Measurements from ENCODE around the gene PLK3. TPM values are rescaled to one million over a fixed set of nuclear protein-coding genes. Genes with fewer than 3 reads are reported as not detected.

PLK3 gene
- total and polyA plus RNA-seq, 9 of the 15 experiments (the other 6 are each of a cell fraction or from before 2014, with no cell fraction given) = 0.52 to 22.7 (median 11.0) TPM

DNA sequence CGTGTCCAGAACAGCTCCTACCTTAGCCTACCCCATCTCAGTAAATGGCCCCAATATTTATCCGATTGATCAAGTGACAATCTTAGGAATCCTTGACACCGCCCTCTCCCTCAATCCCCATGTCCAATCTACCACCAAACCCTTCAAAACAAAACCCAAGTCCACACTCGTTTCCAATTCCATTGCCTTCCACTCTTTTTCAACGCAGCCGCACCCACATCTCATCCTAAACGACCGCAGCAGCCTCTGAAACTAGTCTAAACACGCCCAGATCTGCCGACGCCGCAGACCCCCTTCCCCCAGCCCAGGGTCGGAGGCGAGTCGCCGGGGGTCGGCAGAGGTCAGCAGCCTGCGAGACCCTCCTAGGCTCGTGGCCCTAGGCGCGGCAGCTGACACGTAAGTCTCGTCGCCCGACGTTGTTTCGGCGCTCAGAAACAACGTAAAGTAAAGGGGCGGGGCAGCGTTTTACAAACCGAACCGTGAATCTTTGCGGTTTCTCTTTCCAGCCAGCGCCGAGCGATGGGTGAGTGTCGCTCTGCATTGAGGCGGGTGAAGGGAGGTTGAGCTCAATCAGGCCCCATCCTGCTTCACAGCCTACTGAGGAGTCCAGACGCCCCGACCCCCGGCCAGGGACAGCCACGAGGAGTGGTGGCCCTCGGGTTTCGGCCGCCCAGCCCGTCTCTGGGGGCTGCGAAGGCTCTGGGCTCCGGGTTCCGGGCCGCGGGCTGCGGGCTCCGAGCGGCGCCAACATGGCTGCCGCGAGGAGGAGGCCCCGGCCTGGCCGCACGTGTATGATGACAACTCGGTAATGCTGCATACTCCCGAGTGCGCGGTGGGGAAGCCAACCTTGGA lies 24.9 kb upstream of the PLK3 start, which contains the start of gene RPS8 (continued):
- TF ChIP-seq HLTF (IDR thresholded peaks at IDR 0.05) (peak; percentile 97), EGR1 (conservative IDR thresholded peaks at IDR 0.05) (no peak), PREB (CRISPR knock-in tag; IDR thresholded peaks at IDR 0.05) (no peak; the same call in 1 of the 2 replicates), SREBF1 (IDR thresholded peaks at IDR 0.05; ENCODE audit: borderline replicate concordance, low read depth, low read length) (0 out of 2 replicates have a peak, but pooled peaks have one; percentile 40), ZNF324 (CRISPR knock-in tag; IDR thresholded peaks at IDR 0.05) (0 out of 2 replicates have a peak, but pooled peaks have one; percentile 4), RBM39 (optimal IDR thresholded peaks at IDR 0.05; ENCODE audit: low read depth, low read length) (peak; percentile 97), DIDO1 (tag; IDR thresholded peaks at IDR 0.05; ENCODE audit: low read depth) (peak; percentile 60; the same call in 1 of the 2 replicates), TAF7 (tag; IDR thresholded peaks at IDR 0.05) (peak; percentile 98), TAF1 (IDR thresholded peaks at IDR 0.05; ENCODE audit: control insufficient read depth, extremely low read depth, insufficient read depth, low read length, severe bottlenecking) (peak; percentile 99), LARP7 (IDR thresholded peaks at IDR 0.05) (peak; percentile 97), ZNF561 (CRISPR knock-in tag; conservative IDR thresholded peaks at IDR 0.05) (no peak), ZNF253 (CRISPR knock-in tag; conservative IDR thresholded peaks at IDR 0.05) (no peak), NR2C1 (IDR thresholded peaks at IDR 0.05) (peak; percentile 79), NR2C1 (tag; IDR thresholded peaks at IDR 0.05) (peak; percentile 74), BMI1 (IDR thresholded peaks at IDR 0.05; ENCODE audit: low read length) (no peak), GABPB2 (CRISPR knock-in tag; conservative IDR thresholded peaks at IDR 0.05) (no peak; the same call in 1 of the 2 replicates), OTX1 (CRISPR knock-in tag; IDR thresholded peaks at IDR 0.05) (peak; percentile 77), KAT8 (IDR thresholded peaks at IDR 0.05; ENCODE audit: low read depth) (peak; percentile 48; the same call in 1 of the 2 replicates), TSC22D4 (tag; IDR thresholded peaks at IDR 0.05) (no peak), POLR3A (IDR thresholded peaks at IDR 0.05; ENCODE audit: borderline replicate concordance, extremely low read depth, insufficient read depth, insufficient read length) (no peak), CREBBP (IDR thresholded peaks at IDR 0.05; ENCODE audit: low read depth, low read length) (no peak), HNRNPLL (IDR thresholded peaks at IDR 0.05; ENCODE audit: low read depth, low read length, poor library complexity, severe bottlenecking) (peak; percentile 82), ZNF165 (CRISPR knock-in tag; IDR thresholded peaks at IDR 0.05; ENCODE audit: borderline replicate concordance) (no peak), BRF1 (IDR thresholded peaks at IDR 0.05; ENCODE audit: borderline replicate concordance, extremely low read depth, insufficient read length) (no peak)
- TF ChIP-seq, protein P1, sequence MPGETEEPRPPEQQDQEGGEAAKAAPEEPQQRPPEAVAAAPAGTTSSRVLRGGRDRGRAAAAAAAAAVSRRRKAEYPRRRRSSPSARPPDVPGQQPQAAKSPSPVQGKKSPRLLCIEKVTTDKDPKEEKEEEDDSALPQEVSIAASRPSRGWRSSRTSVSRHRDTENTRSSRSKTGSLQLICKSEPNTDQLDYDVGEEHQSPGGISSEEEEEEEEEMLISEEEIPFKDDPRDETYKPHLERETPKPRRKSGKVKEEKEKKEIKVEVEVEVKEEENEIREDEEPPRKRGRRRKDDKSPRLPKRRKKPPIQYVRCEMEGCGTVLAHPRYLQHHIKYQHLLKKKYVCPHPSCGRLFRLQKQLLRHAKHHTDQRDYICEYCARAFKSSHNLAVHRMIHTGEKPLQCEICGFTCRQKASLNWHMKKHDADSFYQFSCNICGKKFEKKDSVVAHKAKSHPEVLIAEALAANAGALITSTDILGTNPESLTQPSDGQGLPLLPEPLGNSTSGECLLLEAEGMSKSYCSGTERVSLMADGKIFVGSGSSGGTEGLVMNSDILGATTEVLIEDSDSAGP (CRISPR knock-in tag; IDR thresholded peaks at IDR 0.05) = peak; percentile 50; the same call in 1 of the 2 replicates
- TF ChIP-seq, protein P2, sequence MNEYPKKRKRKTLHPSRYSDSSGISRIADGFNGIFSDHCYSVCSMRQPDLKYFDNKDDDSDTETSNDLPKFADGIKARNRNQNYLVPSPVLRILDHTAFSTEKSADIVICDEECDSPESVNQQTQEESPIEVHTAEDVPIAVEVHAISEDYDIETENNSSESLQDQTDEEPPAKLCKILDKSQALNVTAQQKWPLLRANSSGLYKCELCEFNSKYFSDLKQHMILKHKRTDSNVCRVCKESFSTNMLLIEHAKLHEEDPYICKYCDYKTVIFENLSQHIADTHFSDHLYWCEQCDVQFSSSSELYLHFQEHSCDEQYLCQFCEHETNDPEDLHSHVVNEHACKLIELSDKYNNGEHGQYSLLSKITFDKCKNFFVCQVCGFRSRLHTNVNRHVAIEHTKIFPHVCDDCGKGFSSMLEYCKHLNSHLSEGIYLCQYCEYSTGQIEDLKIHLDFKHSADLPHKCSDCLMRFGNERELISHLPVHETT (CRISPR knock-in tag; conservative IDR thresholded peaks at IDR 0.05 in 1 of 2, IDR thresholded peaks at IDR 0.05 in 1 of 2) = no peak; a peak in 2 of 4 replicates
